GM10847 (cell line): Measurements from ENCODE around the gene PSMA7.

Source experiments
- POLR2A ChIP-seq: IDR thresholded peaks from 2 replicates; pipeline ENCODE4 v1.6.1; 2011; ENCODE audit not compliant: insufficient read length; ENCODE audit errors: extremely low read depth

Gene PSMA7

DNA sequence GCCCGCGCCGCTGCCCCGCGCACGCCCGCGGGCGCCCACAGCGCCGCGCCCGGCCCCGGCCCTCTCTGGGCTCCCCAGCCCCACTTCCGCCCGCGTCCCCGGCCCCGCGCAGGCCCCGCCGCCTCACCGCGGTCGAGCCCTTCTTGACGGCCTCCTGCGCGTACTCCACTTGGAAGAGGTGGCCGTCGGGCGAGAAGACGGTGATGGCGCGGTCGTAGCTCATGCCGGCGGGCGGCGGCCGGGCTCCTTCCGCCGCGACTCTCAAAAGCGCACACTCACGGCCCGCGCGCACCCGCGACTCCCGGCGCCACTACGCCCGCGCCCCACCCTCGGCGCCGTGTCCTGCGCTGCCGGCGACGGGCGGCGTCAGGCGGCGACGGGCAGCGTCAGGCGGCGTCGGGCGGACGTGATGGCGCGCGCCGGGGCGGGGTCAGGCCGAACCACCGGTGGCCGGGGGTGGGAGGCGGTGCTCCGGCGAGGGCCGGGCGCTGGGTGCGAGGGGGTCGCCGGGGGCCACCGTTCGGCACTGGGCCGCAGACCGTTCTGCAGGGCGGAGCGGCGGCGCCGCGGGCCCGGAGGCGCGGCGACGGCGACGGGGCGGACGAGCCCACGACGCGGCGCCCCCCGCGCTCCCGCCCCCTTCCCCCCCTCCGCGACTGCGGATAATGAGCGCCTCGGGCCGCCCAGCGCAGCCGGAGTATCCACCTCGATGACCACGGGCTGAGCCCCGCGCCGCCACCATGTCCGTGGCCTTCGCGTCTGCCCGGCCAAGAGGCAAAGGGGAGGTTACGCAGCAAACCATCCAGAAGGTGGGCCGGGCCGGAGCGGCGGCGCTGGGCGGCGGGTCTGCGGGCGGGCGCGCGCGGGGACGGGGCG, at the start of gene PSMA7, which contains the start of gene SS18L1:
Gene PSMA7 (minus strand): TSS at position 314 of the 876 bp plus-strand sequence. CDS start 91 bp downstream, at position 223.
Gene SS18L1 (plus strand): TSS at position 689 of the 876 bp plus-strand sequence. CDS start 52 bp downstream, at position 741.
- peak; percentile 87 for TF ChIP-seq POLR2A

DNA sequence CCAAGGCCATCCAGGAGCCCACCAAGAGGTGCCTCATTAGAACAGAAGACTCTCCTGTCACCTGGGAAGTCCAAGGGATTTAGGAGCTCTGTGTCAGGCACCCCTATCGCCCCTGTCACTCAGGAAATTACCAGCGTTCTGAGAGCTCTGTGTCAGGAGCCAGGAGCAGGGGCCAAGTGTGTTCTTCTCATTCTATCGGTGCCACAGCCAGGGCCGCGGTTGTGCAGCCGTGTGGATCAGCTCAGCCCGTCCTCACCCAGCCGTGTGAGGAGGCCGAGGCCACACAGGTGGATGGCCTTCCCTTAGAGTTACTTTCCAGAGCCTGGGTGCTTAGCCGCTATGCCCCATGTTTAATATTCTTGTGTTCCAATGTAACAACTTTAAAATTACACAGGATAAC, 49.4 kb upstream of the PSMA7 start:
- no peak for TF ChIP-seq POLR2A

DNA sequence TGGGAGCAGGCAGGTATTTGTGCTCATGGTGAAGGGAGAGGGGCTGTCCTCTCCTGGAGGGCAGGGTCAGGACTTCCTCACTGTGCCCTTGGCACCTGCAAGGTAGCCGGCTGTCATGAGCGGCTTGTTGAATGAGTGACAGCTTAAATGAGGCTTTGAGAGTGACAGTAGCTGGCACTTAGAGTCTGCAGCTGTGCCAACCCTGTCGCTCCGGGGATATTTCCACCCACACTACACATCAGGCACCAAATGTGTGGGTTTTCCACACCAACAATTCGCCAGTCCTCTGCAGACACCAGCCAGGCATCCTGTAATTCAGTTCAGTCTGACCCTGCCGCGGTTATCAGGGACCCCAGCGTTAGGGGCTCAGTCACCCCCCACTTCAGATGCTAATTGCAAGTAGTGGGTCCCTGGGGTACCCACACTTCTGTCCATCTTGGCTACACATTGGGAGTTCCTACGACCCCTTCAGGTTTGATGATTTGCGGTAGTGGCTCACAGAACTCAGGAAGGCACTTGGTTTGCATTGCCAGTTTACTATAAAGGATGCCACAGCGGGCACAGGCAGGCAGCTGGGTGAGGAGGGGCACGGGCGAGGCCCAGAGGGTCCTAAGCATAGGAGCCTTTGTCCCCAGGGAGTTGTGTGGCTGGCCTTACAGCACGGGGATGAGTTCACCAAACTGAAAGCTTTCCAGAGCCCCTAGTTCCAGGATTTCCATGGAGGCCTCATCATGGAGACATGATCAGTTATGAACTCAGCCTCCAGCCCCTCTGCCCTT, 48.8 kb upstream of the PSMA7 start:
- TF ChIP-seq POLR2A: no peak

DNA sequence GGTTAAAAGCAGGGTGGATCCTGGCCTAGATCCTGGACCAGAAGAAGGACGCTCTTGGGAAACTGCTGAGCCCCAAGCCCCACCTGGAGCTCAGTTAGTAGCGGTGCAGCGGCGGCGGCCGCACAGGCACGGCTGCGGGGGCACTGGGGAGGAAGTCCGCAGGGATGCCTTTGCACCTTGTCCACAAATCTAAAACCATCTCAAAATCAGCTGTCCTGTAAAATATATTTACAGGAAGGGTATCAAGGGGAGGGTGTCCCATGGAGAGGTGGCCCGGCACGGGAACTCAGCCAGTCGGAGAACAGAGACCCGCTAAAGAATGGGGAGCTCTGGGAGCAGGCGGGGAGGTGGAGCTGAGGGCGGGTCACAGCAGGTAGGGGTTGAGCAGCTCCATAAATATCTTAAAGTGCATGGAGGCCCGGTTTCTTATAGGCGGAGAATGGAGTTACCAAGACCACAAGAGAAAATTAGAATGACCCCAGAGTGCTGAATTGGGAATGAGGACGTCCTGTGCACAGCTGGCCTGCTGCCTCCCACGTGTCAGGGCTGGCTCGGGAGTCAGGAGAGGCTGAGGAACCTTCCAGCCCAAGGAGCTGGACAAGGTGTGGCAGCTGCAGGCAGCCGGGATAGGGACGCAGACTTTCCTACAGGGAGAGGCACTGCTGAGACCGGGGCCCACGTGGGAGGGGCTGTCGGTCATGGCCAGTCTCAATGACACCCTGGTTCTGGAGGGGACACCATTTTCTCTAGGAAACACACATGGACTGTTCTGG, 47.6 kb upstream of the PSMA7 start:
- TF ChIP-seq POLR2A: no peak

DNA sequence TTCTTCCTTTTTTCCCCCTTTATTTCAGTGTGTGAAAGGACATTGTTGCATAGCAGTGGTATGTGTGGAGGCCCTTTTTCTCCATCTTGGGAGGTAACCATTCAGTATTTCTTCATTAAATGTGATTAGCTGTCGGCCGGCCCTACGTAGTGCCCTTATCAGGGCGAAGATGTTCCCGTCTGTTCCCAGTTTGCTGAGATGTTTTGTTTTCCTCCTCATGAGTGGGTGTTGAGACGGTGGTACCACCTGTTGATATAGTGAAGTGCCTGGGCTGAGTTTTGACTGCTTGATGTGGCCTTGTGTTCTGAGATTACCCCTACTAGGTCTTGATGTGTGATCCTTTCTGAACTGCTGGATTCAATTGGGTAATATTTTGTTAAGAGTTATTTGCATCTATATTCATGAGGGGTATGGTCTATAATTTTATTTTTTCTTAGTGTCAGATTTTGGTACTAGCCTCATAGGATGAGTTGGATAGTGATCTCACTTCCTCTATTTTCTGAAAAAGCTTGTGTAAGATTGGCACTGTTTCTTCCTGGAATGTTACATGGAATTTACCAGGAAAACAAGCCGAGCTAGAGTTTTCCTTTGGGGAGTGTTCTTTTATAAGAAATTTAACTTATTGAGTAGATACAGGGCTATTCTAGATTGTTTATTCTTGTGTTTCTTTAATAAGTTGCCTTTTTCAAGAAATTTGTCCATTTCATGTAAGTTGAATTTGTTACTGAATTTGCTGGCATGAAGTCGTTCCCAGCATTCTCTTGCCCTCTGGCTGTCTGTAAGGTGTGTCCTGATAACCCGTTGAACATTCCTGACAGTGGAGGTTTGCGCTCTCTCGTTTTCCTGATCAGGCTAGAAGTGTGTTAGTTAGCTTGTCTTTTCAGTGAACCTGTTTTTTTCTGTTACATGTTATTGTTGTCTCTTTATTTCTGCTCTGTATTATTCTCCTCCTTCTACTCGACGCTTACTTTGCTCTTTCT, 44.0 kb upstream of the PSMA7 start:
- TF ChIP-seq POLR2A: no peak

DNA sequence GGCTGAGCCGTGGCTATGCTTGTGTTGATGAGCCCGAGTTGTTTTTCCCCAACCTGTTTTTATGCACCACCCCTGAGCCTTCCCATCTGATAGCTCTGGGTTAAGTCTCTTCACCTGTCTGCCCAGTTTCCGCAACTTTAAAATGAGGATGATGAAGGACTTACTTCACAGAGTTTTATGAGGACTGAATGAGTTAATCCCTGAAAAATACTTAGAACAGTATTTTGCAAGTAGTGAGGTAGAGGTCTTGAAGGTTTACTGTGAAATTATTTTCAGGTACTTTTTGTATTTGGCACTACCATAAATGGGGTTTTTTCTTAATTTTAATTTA, 42.9 kb upstream of the PSMA7 start:
- no peak for TF ChIP-seq POLR2A

DNA sequence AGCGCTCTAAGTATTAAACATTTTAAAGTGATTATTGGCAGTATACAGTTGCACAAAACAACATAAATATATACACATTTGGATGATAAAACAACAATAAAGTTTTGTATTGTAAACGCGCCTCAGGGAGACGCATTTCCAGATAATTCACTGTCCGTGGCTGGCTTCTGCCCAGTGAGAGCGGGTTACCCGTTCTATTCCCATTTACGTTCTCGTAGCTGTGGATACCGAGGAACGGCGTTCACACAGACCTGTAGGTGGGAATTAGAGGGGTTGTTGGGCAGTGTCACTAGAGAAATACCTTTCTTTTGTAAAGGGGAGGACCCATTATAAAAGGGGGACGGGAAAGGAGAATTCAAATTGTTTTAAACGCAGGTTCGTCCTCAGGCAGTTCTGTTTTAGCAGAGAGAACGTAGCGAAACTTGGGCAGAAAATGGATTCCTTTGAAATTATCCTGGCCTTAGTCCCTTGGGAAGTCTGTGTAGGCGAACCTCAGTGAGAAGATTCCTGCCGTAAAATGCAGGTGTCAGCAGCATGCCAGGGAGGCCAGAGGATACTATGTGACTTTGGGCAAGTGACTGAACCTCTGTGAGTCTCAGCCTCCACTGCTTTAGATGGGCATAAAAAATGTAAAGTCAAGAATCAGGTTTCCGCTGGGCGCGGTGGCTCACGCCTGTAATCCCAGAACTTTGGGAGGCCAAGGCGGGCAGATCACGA, 40.4 kb upstream of the PSMA7 start:
- TF ChIP-seq POLR2A: no peak

DNA sequence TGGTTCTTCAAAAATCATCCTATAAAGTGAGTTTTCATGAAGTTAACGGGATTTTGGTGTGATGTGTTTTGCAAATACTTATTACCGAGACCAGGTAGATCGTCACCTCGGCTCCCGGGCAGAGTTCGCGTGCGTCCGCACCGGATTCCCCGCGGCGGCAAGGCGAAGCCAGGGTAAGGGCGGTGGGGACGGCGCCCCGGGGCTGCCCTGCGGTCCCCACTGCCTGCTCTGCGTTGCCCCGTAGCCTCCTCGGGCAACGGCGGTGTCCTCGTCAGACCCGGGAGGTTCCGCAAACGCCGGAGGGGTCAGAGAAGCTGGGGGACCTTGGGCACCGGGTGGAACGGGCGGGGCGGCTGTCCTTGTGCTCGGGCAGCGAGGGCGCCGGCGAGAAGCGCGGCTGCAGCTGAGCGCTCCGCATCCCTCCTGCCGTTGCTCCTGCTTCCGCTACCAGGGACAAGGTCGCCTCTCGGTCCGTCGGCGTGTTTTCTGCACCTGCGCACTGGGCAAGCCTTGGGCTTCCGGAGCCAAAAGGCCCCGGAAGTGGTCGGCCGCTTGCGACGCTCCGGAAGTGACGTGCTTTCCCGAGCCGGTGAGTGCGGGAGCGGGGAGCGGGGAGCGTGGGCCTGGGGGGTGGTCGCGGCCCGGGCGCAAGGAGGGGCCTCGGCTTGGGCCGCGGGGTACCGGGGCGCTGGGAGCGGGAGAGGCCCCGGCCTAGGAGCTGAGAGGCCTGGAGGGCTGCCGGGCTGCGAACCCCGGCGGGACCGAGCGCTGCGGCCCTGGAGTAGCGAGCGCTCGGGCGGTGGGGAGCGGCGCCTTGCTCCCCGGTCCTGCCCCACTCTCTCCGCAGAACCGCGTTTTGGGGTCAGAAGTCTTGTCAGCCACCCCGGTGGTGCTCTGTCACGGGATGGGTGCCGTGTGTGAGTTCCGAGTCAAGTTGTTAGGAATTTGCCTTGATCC, 39.6 kb upstream of the PSMA7 start, which contains the start of gene MTG2:
Gene MTG2 (plus strand): TSS at position 560 of the 957 bp plus-strand sequence. CDS start 10,393 bp downstream, outside the sequence.
- TF ChIP-seq POLR2A: peak; percentile 98

DNA sequence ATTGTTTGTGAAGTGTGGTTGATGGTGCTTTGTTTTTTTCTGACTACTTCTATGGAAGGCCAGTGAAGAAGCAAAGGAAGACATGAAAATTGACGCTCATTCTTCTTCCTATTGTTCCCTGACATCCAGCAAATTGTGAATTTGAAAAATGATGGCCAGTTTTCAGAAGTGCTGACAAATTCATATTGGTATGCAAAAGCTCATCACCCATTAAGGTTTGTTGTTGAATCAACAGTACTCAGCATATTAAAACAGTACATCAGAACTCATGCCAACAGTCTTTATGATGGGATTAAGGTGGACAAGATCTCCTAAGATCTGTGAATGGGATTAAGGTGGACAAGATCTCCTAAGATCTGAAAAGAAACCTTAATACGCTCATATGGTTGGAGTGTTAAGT, 38.6 kb upstream of the PSMA7 start:
- TF ChIP-seq POLR2A: no peak

DNA sequence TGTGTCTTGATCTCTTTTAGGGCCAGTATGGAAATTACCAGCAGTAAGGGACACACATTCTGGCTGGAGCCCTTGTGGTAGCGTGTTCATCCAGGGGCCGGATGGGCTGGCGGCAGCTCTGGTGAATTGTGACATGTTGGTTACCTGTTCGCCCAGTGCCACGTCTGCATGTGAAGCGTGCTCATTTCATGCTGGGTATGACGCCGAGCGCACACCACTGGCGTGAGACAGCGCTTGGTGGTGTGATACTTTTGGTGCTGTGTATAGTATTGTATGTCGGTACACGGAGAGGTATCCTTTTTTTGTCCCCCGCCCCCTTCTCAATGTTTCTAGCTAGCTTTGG, 35.9 kb upstream of the PSMA7 start:
- TF ChIP-seq POLR2A: no peak

DNA sequence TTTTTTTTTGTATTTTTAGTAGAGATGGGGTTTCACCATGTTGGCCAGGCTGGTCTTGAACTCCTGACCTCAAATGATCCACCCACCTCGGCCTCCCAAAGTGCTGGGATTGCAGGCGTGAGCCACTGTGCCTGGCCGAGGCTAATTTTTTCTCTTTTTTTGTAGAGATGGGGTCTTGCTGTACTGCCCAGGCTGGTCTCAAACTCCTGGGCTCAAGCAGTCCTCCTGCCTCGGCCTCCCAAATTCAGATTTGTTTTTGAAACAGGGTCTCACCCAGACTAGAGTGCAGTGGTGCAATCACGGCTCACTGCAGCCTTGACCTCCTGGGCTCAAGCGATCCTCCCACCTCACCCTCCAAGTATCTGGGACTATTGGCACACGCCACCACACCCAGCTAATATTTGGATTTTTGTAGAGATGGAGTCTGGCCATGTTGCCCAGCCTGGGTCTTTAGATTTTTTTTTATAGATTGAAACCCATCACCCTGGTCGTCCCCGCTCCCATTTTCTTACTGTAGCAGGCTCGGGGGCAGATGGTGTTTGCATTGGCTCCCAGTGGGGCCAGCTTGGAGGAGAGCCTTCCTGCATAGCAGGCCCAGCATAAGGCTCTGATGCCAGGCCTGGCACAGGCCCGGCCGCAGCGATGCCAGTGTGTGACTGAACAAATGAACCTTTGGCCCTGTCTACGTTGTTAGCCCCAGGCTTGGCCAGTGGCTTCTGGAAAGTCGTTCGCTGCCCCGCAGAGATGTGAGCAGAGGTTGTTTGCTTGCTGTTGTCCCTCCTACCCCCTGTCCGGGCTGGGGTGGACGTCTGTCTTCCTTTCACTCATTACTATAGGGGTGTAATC, 35.3 kb upstream of the PSMA7 start:
- TF ChIP-seq POLR2A: no peak

DNA sequence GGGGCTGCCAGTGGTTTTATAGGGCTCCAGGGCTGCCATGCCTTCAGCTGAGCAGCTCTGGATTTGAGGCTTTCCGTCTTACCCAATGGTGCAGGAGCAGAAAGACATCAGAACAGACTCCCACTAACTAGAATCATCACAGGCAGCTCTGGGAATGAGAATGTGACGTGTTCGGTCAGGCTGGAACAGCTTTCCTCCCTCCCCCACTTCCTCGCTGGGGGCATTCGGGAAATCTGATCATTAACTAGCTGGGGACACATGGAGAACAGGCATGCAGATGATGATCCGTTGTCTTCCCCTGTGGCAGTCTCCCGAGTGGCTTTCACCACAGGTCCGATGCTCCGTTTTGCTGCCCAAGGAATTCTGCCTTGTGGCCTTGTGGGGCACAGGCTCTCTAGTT, 34.1 kb upstream of the PSMA7 start:
- TF ChIP-seq POLR2A: no peak

DNA sequence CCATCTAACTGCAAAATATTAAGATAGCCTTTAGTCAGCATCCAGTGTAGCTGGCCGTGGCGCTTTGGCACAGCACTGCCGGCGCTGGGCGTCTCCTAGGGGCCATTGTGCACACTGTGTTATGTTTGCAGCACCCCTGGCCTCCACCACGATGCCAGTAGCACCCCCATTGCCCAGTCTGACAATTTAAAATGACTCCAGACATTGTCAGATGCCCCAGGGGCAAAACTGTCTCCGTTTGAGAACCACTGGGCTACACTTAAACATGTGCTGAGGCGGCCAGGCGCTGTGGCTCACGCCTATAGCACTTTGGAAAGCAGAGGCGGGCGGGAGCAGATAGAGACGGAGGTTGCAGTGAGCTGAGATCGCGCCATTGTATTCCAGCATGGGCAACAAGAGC, 33.7 kb upstream of the PSMA7 start:
- no peak for TF ChIP-seq POLR2A
